ENCODE measurements around the gene PRR5.
"Not testable (repeated sequence)": the region's sequence is repeated elsewhere in the genome, so short reads cannot be mapped to it uniquely, and the experiment has no call there.

Gene PRR5

GRCh38 chr22:44701824-44702478 lies at the start of gene PRR5:
PRR5 (plus strand) TSS chr22:44702204; CDS start chr22:44702475, 271 bp downstream.
- peak; percentile 64 to 74 for DNase-seq (ENCODE audit: low read depth in 1 of 2, low spot score in 1 of 2)

DNA sequence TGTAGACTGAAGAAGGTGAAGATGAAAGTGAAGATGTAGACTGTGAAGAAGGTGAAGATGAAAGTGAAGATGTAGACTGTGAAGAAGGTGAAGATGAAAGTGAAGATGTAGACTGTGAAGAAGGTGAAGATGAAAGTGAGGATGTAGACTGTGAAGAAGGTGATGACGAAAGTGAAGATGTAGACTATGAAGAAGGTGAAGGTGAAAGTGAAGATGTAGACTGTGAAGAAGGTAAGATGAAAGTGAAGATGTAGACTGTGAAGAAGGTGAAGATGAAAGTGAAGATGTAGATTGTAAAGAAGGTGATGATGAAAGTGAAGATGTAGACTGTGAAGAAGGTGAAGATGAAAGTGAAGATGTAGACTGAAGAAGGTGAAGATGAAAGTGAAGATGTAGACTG lies 49.1 kb upstream of the PRR5 start:
- DNase-seq (ENCODE audit: low read depth in 1 of 2, low spot score in 1 of 2): not testable (repeated sequence)

GRCh38 chr22:44658311-44658953 lies 43.6 kb upstream of the PRR5 start:
- DNase-seq (ENCODE audit: low read depth in 1 of 2, low spot score in 1 of 2): no peak

GRCh38 chr22:44659140-44659539 lies 42.9 kb upstream of the PRR5 start:
- DNase-seq (ENCODE audit: low read depth in 1 of 2, low spot score in 1 of 2): no peak

GRCh38 chr22:44660051-44660830 lies 41.8 kb upstream of the PRR5 start:
- no peak for DNase-seq (ENCODE audit: low read depth in 1 of 2, low spot score in 1 of 2)

DNA sequence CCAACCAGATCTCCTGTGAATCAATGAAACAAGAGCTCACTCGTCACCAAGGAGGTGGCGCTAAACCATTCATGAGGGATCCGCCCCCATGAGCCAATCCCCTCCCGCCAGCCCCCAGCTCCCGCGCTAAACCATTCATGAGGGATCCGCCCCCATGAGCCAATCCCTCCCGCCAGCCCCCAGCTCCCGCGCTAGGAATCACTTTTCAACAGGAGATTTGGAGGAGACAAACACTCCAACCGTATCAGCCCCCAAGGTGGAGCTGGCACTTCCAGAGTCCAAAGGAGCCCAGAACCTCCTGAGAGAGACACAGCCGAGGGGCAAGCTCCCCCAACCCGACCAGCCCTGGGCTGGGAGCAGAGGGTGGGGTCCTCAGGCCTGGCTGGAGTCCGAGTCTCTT lies 40.9 kb upstream of the PRR5 start:
- DNase-seq (ENCODE audit: low read depth in 1 of 2, low spot score in 1 of 2): no peak

- no peak for DNase-seq (ENCODE audit: low read depth in 1 of 2, low spot score in 1 of 2)
These were observed 40.1 kb upstream of the PRR5 start for GRCh38 chr22:44661659-44662569.

DNA sequence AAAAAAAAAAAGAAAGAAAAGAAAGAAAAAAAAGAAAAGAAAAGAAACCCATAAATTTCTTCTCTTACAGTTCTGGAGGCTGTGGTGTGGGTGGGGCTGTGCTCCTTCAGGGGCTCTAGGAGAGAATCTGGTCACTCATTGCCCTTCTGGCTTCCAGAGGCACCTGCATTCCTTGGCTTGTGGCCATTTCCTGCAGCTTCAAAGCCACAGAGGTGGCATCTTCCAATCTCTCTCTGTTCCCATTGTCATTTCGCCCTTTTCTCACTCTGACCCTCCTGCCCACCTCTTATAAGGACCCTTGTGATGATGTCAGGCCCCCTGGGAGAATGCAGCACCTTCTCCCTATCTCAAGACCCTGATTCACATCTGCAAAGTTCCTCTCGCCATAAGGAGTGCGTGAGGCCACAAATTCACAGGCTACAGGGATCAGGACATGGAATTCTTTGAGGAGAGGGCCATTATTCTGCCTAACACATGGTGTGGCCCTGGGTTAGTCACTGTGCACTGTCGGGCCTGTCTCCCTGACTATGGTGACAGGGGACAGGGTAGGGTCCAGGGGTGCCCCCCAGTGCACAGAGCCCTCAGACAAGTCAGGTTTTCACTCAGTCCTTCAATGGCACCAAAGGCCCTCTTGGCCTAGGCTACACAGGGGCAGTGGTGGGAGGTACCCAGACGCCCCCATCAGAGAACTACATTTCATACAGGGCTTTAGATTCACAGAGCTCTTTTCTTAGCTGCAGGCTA lies 38.6 kb upstream of the PRR5 start:
- no peak for DNase-seq (ENCODE audit: low read depth in 1 of 2, low spot score in 1 of 2)

- DNase-seq (ENCODE audit: low read depth in 1 of 2, low spot score in 1 of 2): peak in 1 of 2 donors; percentile 22
These were observed 37.9 kb upstream of the PRR5 start for GRCh38 chr22:44664149-44664548.

GRCh38 chr22:44665115-44665514 lies 36.9 kb upstream of the PRR5 start:
- DNase-seq (ENCODE audit: low read depth in 1 of 2, low spot score in 1 of 2): no peak

DNA sequence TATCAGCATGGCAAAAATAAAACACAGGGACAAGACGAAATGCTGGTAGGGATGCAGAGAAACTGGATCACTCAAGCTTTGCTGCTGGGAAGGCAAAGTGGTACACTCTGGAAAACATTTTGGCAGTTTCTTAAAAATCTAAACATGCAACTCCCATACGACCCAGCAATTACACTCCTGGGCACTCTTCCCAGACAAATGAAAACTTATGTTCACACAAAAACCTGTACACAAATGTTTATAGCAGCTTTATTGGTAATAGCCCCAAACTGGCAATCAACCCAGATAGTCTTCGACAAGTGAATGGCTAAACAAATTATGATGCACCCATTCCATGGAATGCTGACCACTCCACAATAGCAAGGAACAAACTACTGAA lies 35.8 kb upstream of the PRR5 start:
- DNase-seq (ENCODE audit: low read depth in 1 of 2, low spot score in 1 of 2): no peak

DNA sequence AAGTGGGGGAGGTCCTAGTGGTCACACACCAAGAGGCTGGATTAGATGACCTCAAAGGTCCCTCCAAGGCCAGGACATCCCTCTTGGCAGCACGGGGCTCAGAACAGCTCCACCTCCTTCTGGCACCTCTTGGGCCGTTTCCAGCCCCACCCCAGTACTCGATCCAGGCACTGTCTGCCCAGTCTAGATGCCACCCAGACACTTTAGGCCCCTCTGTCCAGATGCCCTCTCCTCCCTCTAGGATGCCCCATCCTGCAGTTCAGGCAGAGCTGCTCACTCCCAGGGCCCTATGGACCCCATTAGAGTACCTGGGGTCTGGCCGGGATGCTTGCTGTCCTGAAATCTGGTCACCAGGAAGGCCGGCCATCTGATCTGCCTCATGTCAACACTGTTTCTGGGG lies 34.7 kb upstream of the PRR5 start:
- no peak for DNase-seq (ENCODE audit: low read depth in 1 of 2, low spot score in 1 of 2)

- peak; percentile 30 to 34 for DNase-seq (ENCODE audit: low read depth in 1 of 2, low spot score in 1 of 2)
These were observed 34.2 kb upstream of the PRR5 start for GRCh38 chr22:44667829-44668189.

DNA sequence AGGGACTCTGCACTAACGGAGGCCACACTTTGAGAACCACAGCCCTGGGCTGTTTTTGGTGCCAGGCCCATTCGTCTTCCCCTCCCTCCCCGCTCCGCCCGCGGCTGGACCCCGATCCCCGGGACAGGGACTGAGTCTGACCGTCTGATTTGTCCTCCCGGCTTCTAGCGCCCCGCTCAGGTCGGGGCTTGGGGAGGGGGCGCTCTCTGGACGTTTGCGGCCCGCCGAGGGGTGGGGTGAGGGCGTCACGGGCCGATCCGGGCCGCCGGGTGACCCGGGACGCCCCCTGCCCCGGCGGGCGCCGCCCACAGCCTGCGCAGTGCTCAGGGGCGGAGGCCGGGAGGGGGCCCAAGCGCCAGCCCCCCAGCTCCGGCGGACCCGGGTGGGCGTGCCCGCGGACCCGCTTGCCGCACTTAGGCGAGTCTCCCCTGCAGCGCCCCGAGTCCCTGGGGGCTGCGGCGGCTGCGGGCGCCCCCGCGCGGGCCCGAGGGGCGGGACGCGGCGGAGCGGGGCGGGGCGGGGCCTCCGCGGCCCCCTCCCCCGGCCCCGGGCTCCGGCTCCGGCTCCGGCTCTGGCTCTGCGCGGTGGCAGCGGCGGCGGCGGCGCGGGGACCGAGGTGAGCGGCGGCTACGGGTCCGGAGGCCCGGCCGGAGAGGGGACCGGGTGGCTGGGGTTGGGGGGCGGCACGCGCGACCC lies 33.7 kb upstream of the PRR5 start:
- DNase-seq (ENCODE audit: low read depth in 1 of 2, low spot score in 1 of 2): peak in 1 of 2 donors; percentile 29

- no peak for DNase-seq (ENCODE audit: low read depth in 1 of 2, low spot score in 1 of 2)
These were observed 33.0 kb upstream of the PRR5 start for GRCh38 chr22:44668886-44669521.

DNA sequence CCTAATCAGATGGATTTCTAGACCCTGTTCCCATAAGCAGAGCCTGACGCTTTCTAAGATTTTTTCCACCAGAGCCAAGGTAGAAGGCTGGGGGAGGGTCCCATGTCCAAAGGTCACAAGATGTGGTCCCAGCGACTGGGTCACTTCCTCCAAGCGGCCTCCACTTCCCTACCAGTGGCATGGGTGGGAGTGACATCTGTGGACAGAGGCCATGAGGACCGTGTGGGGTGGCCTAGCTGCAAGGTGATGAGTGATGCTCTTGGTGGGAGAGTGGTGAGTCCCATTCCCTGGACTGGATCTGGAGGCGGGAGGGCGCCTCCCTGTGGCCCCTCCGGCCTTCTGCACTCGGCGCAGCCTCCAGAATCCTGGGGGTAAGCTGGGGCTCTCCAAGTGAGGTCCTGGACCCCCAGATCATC lies 32.4 kb upstream of the PRR5 start:
- no peak for DNase-seq (ENCODE audit: low read depth in 1 of 2, low spot score in 1 of 2)

- DNase-seq (ENCODE audit: low read depth in 1 of 2, low spot score in 1 of 2): no peak
These were observed 31.6 kb upstream of the PRR5 start for GRCh38 chr22:44670220-44670988.

DNA sequence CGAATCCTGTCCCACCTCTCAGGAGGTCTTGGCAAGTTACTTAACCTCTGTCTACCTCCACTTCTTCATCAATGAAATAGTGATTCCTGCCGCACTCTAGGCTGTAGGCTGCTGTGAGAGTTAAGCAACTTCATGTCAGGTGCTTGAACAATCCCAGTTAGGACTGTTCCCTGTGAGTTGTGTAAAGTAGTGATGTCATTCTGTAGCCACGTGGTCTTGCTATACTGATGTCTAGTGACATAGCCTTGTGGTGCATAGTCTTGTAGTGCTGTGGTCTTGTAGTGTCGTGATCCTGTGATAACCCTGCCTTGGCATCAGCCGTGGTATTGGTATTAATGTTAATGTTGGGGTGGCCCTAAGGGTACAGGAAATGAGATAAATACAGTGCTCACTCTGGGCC lies 30.3 kb upstream of the PRR5 start:
- no peak for DNase-seq (ENCODE audit: low read depth in 1 of 2, low spot score in 1 of 2)

DNA sequence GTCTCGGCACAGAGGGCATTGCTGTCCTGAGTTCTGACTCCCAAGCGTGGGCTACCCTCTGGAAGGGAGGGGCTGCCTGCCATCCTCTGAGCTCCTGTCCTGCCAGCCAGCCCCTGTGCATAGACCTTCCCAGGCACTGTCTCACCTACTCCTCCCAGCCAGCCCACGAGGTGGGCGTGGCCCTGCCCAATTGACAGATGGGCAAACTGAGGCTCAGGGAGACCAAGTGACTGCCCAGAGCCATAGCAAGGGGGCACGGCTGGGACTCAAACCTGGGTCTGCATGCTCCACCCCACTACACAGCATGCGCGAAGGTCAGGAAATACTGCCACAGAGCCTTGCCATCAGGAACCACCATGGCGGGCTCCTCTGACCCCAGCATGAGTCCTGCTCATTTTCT lies 29.4 kb upstream of the PRR5 start:
- DNase-seq (ENCODE audit: low read depth in 1 of 2, low spot score in 1 of 2): no peak

Data from activated T-helper 1 cell treated with anti-CD3 and anti-CD28 coated beads, Interleukin-2, amount 50 U/mL, for 16 hours (primary cell).